Smooth muscle cell of the pulmonary artery (primary cell): ENCODE data around the gene OR5T3. TPM values are rescaled to one million over a fixed set of nuclear protein-coding genes. Genes with fewer than 3 reads are reported as not detected.

Source experiments
- total RNA-seq: library from RNA; depleted of rRNA; stranded (reverse); fragments of >200 nt; gene quantifications from 2 replicates; pipeline ENCODE4 v1.2.3, GENCODE V29; 2014

OR5T3 gene
- not detected in 2 replicates for total RNA-seq

GRCh38 chr11:56251954-56252353 lies at the start of gene OR5T3:
TSS of gene OR5T3 (plus strand) at chr11:56252254. CDS start at chr11:56252254, 0 bp downstream.

GRCh38 chr11:56234155-56234554 lies 17.9 kb upstream of the OR5T3 start, which contains the start of gene OR5T2:
TSS of gene OR5T2 (minus strand) at chr11:56234255. CDS start at chr11:56233062, 1,193 bp downstream.

GRCh38 chr11:56273854-56274253 lies 21.8 kb downstream of the OR5T3 start, which contains the start of gene OR5T1:
TSS of gene OR5T1 (plus strand) at chr11:56274154. CDS start at chr11:56275639, 1,485 bp downstream.

GRCh38 chr11:56292154-56292553 lies 40.1 kb downstream of the OR5T3 start, which contains the start of gene OR8H1:
TSS of gene OR8H1 (minus strand) at chr11:56292254. CDS start at chr11:56291062, 1,192 bp downstream.

Other genes starting within 250 kb of the OR5T3 start
- not detected in 2 replicates for gene OR5AS1, start 224.6 kb upstream of the OR5T3 start, total RNA-seq
- not detected in 2 replicates for gene OR8I2, start 158.9 kb upstream of the OR5T3 start, total RNA-seq
- gene OR8H2, start 148.6 kb upstream of the OR5T3 start, total RNA-seq = not detected in 2 replicates
- gene OR8H3, start 129.9 kb upstream of the OR5T3 start, total RNA-seq = not detected in 2 replicates
- not detected in 2 replicates for gene OR8J3, start 112.1 kb upstream of the OR5T3 start, total RNA-seq
- not detected in 2 replicates for gene OR8K5, start 91.9 kb upstream of the OR5T3 start, total RNA-seq
- not detected in 2 replicates for gene OR5J2, start 75.6 kb upstream of the OR5T3 start, total RNA-seq
- not detected in 2 replicates for gene OR5T2, start 18.0 kb upstream of the OR5T3 start, total RNA-seq
- not detected in 2 replicates for gene OR5T1, start 21.9 kb downstream of the OR5T3 start, total RNA-seq
- not detected in 2 replicates for gene OR8H1, start 40.0 kb downstream of the OR5T3 start, total RNA-seq
- not detected in 2 replicates for gene OR8K3, start 62.9 kb downstream of the OR5T3 start, total RNA-seq
- not detected in 2 replicates for gene OR8K1, start 93.8 kb downstream of the OR5T3 start, total RNA-seq
- not detected in 2 replicates for gene OR8J1, start 102.0 kb downstream of the OR5T3 start, total RNA-seq
- gene OR8U1, start 123.4 kb downstream of the OR5T3 start, total RNA-seq = not detected in 2 replicates
- not detected in 2 replicates for gene OR5AL1, start 160.4 kb downstream of the OR5T3 start, total RNA-seq
- not detected in 2 replicates for gene OR5M3, start 221.1 kb downstream of the OR5T3 start, total RNA-seq
- not detected in 2 replicates for gene OR5M8, start 239.1 kb downstream of the OR5T3 start, total RNA-seq